Measurements from ENCODE around the gene MTFR2.

The MTFR2 gene

GRCh38 chr6:136254851-136255466 lies 4.8 kb upstream of the MTFR2 start:
- H3K4me3 ChIP-seq (ENCODE audit: control insufficient read depth, low read depth, low read length), result no peak overlapping the region
- TF ChIP-seq CTCF (IDR thresholded peaks at IDR 0.05; ENCODE audit: control insufficient read depth, insufficient read depth, low read depth, low read length, missing control alignments), result no peak
- no peak for DNase-seq (ENCODE audit: low read depth)

- DNase-seq (ENCODE audit: low read depth), result no peak
- H3K4me3 ChIP-seq (ENCODE audit: control insufficient read depth, low read depth, low read length), result no peak overlapping the region
- no peak for TF ChIP-seq CTCF (IDR thresholded peaks at IDR 0.05; ENCODE audit: control insufficient read depth, insufficient read depth, low read depth, low read length, missing control alignments)
These were observed 3.6 kb upstream of the MTFR2 start for GRCh38 chr6:136253734-136254133.

GRCh38 chr6:136252441-136252840 lies 2.3 kb upstream of the MTFR2 start:
- no peak for DNase-seq (ENCODE audit: low read depth)
- no peak overlapping the region for H3K4me3 ChIP-seq (ENCODE audit: control insufficient read depth, low read depth, low read length)
- no peak for TF ChIP-seq CTCF (IDR thresholded peaks at IDR 0.05; ENCODE audit: control insufficient read depth, insufficient read depth, low read depth, low read length, missing control alignments)

GRCh38 chr6:136251394-136251793 lies 1.3 kb upstream of the MTFR2 start:
- no peak overlapping the region for H3K4me3 ChIP-seq (ENCODE audit: control insufficient read depth, low read depth, low read length)
- no peak for TF ChIP-seq CTCF (IDR thresholded peaks at IDR 0.05; ENCODE audit: control insufficient read depth, insufficient read depth, low read depth, low read length, missing control alignments)
- no peak for DNase-seq (ENCODE audit: low read depth)

- no peak for DNase-seq (ENCODE audit: low read depth)
- TF ChIP-seq CTCF (IDR thresholded peaks at IDR 0.05; ENCODE audit: control insufficient read depth, insufficient read depth, low read depth, low read length, missing control alignments), result no peak
- peak overlapping the region; percentile 70 for H3K4me3 ChIP-seq (ENCODE audit: control insufficient read depth, low read depth, low read length)
These were observed 536 bp upstream of the MTFR2 start for GRCh38 chr6:136250686-136251008.

GRCh38 chr6:136249336-136249735 lies 775 bp downstream of the MTFR2 start:
- TF ChIP-seq CTCF (IDR thresholded peaks at IDR 0.05; ENCODE audit: control insufficient read depth, insufficient read depth, low read depth, low read length, missing control alignments), result no peak
- no peak for DNase-seq (ENCODE audit: low read depth)
- H3K4me3 ChIP-seq (ENCODE audit: control insufficient read depth, low read depth, low read length), result peak overlapping the region; percentile 70
